DMS 273 (cell line): Measurements from ENCODE around the gene NELFA.

Experiments
- DNase-seq: peaks from one replicate; lab custom pipeline; 2025; ENCODE audit not compliant: unreplicated experiment; lab: John Stamatoyannopoulos, UW

Gene NELFA

DNA sequence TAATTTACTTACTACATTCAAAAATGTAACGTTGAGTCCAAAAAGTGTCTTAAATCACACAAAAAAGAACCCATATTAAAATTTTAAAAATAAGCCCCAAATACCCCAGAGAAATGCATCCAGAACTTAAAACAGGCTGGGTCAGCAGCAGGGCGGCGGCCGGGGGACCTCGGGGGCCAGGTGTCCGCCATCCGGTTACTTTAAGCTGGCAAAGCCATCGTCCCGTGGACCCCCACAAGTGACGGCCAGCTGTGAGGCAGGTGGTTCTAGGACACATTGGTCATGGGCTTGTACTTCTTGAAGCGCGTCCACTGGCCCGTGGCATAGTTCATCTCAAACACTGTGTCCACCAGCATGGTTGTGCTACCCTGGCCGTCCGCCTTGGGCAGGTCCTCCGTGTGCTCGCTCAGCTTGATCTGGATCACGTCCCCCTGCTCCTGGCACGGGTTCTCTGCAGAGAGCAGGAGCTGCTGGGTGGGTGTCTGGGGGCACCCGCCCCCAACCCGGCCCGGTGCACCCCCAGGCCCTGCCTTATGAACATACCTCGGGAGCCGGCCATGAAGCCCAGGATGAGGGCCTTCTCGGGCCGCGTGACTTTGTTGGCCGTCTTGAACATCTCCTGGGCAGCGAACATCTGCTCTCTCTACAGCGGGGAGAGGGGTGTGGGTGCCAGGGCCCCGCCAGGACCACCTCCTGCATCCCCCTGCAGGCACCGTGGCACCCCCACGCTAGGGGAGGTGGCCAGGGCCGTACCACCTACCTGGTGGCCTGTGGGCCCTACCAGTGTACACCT lies 25.5 kb downstream of the NELFA start:
- no peak for DNase-seq

GRCh38 chr4:1982124-1983052 lies 26.4 kb downstream of the NELFA start:
- DNase-seq: no peak

GRCh38 chr4:1981251-1982058 lies 27.3 kb downstream of the NELFA start:
- DNase-seq: peak; percentile 18

- no peak for DNase-seq
Observed at GRCh38 chr4:1980561-1981041, 28.2 kb downstream of the NELFA start.

DNA sequence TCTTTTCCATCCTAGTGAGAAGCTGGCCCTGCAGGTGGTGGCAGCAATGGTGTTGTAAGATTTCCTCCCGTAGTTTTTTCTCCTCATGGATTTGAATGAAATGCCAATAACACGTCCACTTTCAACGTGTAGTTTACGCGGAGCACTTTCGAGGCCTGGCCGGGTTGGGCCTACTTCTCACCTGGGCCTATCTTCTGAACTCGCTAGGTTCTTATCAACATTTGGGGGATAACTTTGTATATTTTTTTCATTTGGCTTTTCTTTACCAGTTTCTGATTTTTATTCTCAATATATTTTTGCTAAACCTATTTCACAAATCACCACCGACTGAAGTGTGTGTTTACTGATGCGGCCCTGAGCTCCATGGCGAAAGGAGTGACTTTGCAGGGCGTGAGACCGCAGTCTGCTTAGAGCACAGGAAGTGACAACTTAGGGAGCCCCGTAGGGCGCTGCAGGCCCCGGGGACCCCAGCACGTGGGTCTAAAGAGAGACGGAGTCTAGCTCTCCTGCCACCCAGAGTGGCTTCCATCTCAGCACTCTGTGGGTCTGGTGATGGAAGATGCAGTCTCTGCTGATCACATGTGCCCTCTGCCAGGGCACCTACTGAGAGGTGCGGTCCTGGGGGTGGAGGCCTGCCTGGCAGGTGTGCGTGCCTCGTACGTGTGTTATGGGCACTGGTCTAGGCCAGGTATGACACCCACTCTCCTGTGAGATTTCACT lies 29.1 kb downstream of the NELFA start:
- DNase-seq: no peak

DNA sequence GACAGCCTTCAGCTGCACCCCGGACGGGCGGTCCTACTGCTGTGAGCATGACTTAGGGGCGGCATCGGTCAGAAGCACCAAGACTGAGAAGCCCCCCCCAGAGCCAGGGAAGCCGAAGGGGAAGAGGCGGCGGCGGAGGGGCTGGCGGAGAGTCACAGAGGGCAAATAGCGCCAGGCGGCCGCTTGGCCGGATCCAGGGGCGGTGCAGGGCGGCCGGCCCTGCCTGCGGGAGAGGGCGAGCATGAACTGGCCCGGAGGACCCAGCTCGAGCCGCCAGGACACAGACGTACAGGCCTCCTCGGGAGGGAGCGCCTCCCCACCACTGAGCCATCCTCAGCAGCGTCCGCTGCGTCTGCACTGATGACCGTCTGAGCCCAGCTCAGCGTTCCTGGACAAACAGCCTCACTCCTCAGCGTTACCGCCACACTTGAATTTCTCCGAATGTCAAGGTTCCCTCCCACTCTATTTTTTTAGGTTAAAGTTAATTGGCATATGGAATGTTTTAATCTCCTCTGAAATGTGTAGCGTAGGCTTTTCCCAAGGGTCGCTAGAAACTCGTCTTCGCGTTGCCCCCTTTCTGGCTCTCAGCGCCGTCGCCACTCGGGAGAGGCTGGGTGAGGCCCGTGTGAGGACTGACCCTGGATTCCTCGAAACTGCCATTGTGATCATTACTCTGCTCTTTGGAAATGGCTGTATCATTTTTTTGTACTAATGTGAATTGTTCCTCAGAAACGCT lies 29.9 kb downstream of the NELFA start:
- no peak for DNase-seq

GRCh38 chr4:1978226-1978625 lies 30.5 kb downstream of the NELFA start:
- DNase-seq: no peak

DNA sequence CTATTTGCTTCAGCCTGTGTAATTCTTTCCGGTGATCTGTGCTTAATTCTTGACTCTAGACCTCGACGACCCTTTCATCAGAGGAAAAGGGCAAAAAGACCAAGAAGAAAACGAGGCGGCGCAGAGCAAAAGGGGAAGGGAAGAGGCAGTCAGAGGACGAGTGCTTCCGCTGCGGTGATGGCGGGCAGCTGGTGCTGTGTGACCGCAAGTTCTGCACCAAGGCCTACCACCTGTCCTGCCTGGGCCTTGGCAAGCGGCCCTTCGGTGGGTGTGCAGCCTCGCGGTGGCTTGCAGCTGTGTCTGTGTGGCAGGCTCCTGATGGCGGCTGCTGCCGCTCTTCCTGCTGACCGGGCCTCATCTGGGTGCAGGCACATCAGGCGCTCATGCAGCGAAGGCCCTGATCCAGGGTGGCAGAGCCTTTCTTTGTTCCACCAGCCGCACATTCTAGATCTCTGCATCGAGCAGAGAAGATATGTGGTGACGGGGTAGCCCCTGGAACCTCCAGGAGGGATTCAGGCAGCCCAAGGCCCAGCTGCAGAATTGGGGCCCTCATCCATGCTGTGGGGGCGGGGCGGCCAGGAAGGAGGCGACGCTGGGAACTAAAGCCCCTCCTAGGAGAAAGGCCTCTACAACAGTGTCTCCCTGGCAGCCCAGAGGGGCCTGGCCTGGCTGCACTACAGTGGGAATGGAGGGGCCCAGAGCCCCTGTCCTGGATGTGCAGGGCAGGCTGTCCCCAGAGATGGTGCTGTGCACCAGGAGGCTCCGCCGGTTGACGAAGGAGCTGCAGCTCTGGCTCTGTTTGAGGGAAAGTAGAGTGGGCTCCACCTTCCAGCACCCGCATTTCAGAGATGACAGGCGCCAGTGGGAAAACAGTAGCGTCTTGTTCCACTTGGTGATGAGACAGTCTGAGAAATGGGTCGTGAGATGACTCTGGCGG lies 32.1 kb downstream of the NELFA start:
- no peak for DNase-seq

GRCh38 chr4:1975880-1976279 lies 32.9 kb downstream of the NELFA start:
- no peak for DNase-seq

DNA sequence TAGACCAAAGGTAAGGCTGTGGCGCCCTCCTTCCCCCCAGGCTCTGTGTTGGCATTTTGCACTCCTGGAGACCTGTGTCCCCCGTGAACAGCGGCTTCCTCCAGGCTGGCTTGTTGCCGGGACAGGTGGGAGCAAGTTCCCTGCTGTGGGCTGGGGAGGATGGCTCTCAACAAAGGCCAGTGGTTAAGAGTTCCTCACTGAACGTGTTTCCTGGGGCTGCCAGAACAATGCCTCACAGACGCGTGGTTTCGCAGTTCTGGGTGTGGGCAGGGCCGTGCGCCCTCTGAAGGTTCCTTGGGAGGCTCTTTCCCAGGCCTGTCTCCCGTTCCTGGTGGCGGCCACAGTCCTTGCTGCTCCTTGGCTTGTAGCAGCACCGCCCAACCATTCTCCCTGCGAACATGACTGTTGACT lies 33.4 kb downstream of the NELFA start:
- DNase-seq: no peak

GRCh38 chr4:1974840-1975239 lies 33.9 kb downstream of the NELFA start:
- no peak for DNase-seq

DNA sequence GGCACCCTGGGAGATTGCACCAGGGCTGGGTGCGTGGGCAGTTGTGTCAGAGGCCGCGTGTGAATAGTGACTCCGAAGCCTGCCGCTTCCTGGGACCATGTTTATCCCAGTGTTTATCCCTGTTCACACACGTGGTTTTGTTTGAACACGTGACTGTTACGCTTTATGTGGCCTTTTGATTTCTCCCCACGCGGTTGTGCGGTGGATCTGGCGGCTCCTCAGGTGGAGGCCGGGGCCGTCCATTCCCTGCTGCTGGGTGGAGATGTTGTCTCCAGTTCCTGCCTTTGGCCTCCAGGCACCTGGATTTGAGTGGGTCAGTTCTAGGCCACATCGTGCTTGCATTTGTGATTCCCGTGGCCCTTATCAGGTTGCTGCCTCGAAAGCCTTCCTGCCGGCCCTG lies 35.1 kb downstream of the NELFA start:
- DNase-seq: no peak

- no peak for DNase-seq
Observed at GRCh38 chr4:1973218-1973617, 35.6 kb downstream of the NELFA start.

GRCh38 chr4:1972414-1972813 lies 36.4 kb downstream of the NELFA start:
- DNase-seq: no peak

DNA sequence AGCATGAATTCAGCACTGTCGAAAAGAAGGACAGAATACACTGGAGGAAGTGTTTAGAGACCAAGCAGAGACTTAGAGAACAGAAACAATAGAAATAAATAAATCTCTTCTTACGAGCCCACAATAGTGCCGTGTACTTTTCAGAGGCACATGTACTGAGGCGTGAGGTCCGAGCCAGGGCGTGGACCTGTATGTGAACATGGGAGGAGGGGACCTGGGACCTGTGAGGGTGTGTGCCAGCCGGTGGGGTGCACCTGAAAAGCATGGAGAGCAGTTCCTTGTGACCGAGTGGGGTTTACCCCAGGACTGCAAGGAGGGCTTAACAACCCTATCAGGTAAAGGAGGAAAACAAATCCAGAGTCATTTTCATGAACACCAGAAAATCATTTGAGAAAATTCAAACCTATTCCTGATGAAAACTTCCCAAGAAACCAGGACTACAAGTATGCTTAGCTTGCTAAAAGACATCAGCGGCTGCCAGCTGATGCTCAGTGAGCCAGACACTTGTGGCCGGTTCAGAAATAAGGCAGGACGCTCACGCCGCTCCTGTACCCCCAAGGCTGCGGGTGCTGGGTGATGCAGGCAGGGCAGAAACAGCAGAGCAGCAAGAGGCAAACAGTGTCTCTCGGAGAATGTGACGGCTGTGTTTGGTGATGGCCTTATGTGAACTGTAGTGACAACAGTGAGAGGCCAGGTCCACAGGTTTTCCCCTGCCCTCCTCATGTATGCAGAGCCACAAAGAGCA lies 37.1 kb downstream of the NELFA start:
- DNase-seq: no peak

DNA sequence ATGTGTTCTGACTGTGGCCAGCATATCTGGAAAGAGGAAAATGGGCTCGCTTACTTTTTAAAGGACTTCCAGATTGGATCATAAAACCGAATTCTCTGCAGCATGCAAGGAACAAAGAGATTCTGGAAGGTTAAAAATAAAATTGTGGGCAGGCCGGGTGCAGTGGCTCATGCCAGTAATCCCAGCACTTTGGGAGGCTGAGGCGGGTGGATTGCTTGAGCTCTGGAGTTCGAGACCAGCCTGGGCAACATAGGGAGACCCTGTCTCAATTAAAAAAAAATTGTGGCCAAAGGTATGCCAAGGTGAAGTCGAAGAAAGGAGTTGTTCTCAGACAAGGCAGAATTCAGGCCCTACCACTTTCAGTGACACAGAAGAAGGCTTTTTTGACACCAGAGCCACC lies 37.8 kb downstream of the NELFA start:
- no peak for DNase-seq

DNA sequence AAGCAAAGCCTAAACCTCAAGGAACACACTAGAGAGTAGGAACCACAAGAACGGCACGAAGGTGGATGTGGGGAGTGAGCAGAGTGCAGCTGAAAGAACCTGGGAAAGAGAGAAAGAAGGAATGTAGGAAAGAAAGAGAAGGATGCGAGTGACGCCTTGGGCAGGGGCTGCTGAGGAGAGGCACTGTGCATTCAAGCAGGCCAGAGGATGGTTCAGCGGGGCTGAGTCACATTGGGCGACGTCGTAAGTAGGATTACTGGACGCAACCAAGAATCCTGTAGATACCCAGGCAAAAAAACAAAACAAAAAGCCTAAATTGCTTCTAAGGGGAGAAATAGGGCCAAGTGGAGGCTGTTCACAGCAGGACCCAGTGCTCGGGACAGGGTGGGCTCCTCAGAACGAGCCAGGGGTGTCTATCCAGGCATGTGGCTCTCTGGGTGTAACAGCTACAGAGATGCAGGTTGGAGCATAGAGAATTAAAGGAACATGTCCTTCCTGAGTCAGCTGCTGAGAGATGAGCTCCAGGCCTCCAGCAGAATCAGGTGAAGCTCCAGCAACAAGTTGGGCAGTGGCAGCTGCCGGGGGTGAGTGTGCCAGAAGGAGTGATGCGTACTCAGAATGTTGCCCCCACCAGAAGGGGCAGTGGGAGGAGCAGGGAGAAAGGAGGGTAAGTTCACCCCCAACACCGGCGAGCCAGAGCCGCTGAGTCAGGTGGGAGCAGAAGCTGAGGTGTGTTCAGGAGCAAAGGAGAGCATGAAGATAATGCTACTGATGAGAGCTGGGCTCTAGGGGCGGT lies 38.6 kb downstream of the NELFA start:
- DNase-seq: no peak
